Measurements from ENCODE around the gene MN1.

DNA sequence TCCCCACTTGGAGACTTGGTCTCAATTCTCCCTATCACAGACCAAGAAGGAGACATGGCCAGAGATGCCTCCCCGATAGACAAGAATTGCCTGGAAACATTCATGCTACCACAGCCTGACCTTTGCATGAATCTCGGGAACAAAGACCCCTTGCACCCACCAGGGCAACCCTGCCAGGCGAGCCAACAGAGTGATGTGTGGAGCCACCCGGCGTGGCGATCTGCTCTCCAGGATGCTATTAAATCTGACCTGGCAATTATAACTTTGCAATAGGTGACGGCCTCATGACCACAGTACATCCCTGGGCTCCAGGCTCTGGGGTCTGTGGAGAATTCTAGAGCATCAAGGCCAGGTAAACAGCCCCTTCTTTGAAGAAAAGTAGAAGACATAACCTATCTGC lies 31.1 kb upstream of the MN1 start:
- TF ChIP-seq CTCF (IDR thresholded peaks at IDR 0.05; ENCODE audit: borderline replicate concordance, extremely low read depth, low read length, poor library complexity, severe bottlenecking) (no peak), EZH2 (IDR thresholded peaks at IDR 0.05; ENCODE audit: borderline replicate concordance, low read depth, low read length, severe bottlenecking) (no peak)
